Epithelial cell of esophagus (primary cell): Measurements from ENCODE around the gene LENG8.

Source experiments
- DNase-seq: peaks from one replicate; pipeline ENCODE4 v3.0.0; 2010; ENCODE audit warnings: low read depth
- H3K4me3 ChIP-seq: 2 replicates; pipeline ENCODE4 v1.5.1; 2011; ENCODE audit warnings: mild to moderate bottlenecking, low read length, control low read depth
- CTCF ChIP-seq: IDR thresholded peaks from 2 replicates; pipeline ENCODE4 v1.5.1; 2011; ENCODE audit warnings: low read depth, mild to moderate bottlenecking, low read length, control low read depth, inconsistent platforms; ENCODE audit not compliant: insufficient read depth; ENCODE audit errors: missing control alignments

Gene LENG8

GRCh38 chr19:54451997-54452396 is 3.0 kb downstream of the LENG8 start:
- no peak for TF ChIP-seq CTCF
- H3K4me3 ChIP-seq, result no peak overlapping the region
- no peak for DNase-seq

- no peak overlapping the region for H3K4me3 ChIP-seq
- DNase-seq, result no peak
- no peak for TF ChIP-seq CTCF
Measured at GRCh38 chr19:54452626-54453025, 3.6 kb downstream of the LENG8 start.

- H3K4me3 ChIP-seq, result no peak overlapping the region
- no peak for DNase-seq
- no peak for TF ChIP-seq CTCF
Measured at GRCh38 chr19:54453921-54454780, 5.2 kb downstream of the LENG8 start.

GRCh38 chr19:54454781-54455675 is 6.0 kb downstream of the LENG8 start:
- DNase-seq, result no peak
- no peak for TF ChIP-seq CTCF
- H3K4me3 ChIP-seq, result no peak overlapping the region

- H3K4me3 ChIP-seq, result no peak overlapping the region
- TF ChIP-seq CTCF, result no peak
- no peak for DNase-seq
Measured at GRCh38 chr19:54455786-54456422, 6.9 kb downstream of the LENG8 start.

- TF ChIP-seq CTCF, result no peak
- no peak for DNase-seq
- H3K4me3 ChIP-seq, result no peak overlapping the region
Measured at GRCh38 chr19:54456423-54457373, 7.7 kb downstream of the LENG8 start.
